GM18519 (cell line): ENCODE results near the gene TRNP1.
"Not testable (repeated sequence)": the region's sequence is repeated elsewhere in the genome, so short reads cannot be mapped to it uniquely, and the experiment has no call there.

ENCODE experiments used
- ATAC-seq: cut with Tn5 transposase; IDR thresholded peaks from one replicate; pipeline ENCODE4 v1.9.1; 2021; ENCODE audit warnings: mild to moderate bottlenecking, moderate library complexity; ENCODE audit not compliant: unreplicated experiment, low FRiP score

Gene TRNP1

GRCh38 chr1:26993237-26994019 lies at the start of gene TRNP1:
Gene TRNP1, plus strand, starts transcription at chr1:26993692. Its CDS starts 95 bp downstream, at chr1:26993787.
- no peak for ATAC-seq

- ATAC-seq, result no peak
These were observed 48.4 kb upstream of the TRNP1 start for GRCh38 chr1:26945138-26945537.

- no peak for ATAC-seq
These were observed 47.8 kb upstream of the TRNP1 start for GRCh38 chr1:26945728-26946127.

GRCh38 chr1:26946270-26946669 lies 47.2 kb upstream of the TRNP1 start:
- ATAC-seq, result no peak

GRCh38 chr1:26948725-26949057 lies 44.8 kb upstream of the TRNP1 start:
- not testable (repeated sequence) for ATAC-seq

- no peak for ATAC-seq
These were observed 44.1 kb upstream of the TRNP1 start for GRCh38 chr1:26949266-26949925.

- ATAC-seq, result no peak
These were observed 43.6 kb upstream of the TRNP1 start for GRCh38 chr1:26949926-26950319.

GRCh38 chr1:26950602-26951001 lies 42.9 kb upstream of the TRNP1 start:
- ATAC-seq, result no peak

- no peak for ATAC-seq
These were observed 42.3 kb upstream of the TRNP1 start for GRCh38 chr1:26951216-26951615.

- ATAC-seq, result no peak
These were observed 41.5 kb upstream of the TRNP1 start for GRCh38 chr1:26951821-26952497.

- no peak for ATAC-seq
These were observed 40.1 kb upstream of the TRNP1 start for GRCh38 chr1:26953374-26953773.

GRCh38 chr1:26956321-26956720 lies 37.2 kb upstream of the TRNP1 start:
- no peak for ATAC-seq

- no peak for ATAC-seq
These were observed 36.2 kb upstream of the TRNP1 start for GRCh38 chr1:26957306-26957705.

- no peak for ATAC-seq
These were observed 34.2 kb upstream of the TRNP1 start for GRCh38 chr1:26959270-26959669.

GRCh38 chr1:26959722-26960624 lies 33.5 kb upstream of the TRNP1 start, which contains the start of gene KDF1:
Gene KDF1, minus strand, starts transcription at chr1:26960468. Its CDS starts 8,088 bp downstream, at chr1:26952380.
- no peak for ATAC-seq

GRCh38 chr1:26960625-26960966 lies 32.9 kb upstream of the TRNP1 start:
- ATAC-seq, result no peak

GRCh38 chr1:26961826-26962225 lies 31.7 kb upstream of the TRNP1 start:
- no peak for ATAC-seq

GRCh38 chr1:26965213-26965612 lies 28.3 kb upstream of the TRNP1 start:
- no peak for ATAC-seq

GRCh38 chr1:26965628-26966027 lies 27.9 kb upstream of the TRNP1 start:
- ATAC-seq, result no peak

- no peak for ATAC-seq
These were observed 22.7 kb upstream of the TRNP1 start for GRCh38 chr1:26970810-26971209.

GRCh38 chr1:26971590-26971989 lies 21.9 kb upstream of the TRNP1 start:
- ATAC-seq, result no peak
